ENCODE data around the gene RASD1. TPM values are rescaled to one million over a fixed set of nuclear protein-coding genes. Genes with fewer than 3 reads are reported as not detected.

Gene RASD1
- total RNA-seq, 3 donors from 2014 or later (not counting 1 experiment from before 2014, with no cell fraction given): 0.60 to 2.4 (median 1.2) TPM

DNA sequence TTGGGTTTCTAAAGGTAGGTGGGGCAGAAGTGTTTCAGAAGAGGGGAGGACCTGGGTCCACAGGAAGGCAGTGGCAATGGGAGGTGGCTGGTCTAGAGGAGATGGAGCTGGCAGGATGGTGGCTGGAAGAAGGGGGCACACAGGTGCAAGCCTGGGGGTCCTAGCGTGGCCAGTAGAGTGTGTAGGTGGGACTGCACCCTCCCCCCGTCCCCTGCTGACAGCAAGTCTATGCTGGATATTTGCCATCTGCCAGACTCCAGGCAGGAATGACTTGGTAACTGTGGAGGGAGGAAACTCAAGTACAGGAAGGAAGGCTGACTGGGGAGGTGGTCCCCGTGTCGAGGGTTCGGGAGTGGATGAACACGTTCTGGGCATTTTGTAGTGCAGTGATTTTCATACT lies 10.8 kb downstream of the RASD1 start:
- H3K27me3 Mint-ChIP-seq (ENCODE audit: low read depth in 2 of 2): no peaks in the 10 kb centered on the region
- Histone ChIP-seq H3K4me1 (ENCODE audit: control insufficient read depth, insufficient read depth, low read length) (no peaks in the 10 kb centered on the region), H3K27ac (ENCODE audit: low read length) (no peak overlapping the region), H3K9me3 (ENCODE audit: control insufficient read depth, insufficient read depth, low read length) (no peaks in the 10 kb centered on the region), H3K36me3 (ENCODE audit: control insufficient read depth, insufficient read depth, low read length) (peaks cover 2% of the 10 kb centered on the region), H3K4me3 (ENCODE audit: low read length) (no peak overlapping the region), H3K27me3 (ENCODE audit: control insufficient read depth, insufficient read depth, low read length) (no peaks in the 10 kb centered on the region)
- no peaks in the 10 kb centered on the region for H3K36me3 Mint-ChIP-seq
- no peaks in the 10 kb centered on the region for H3K9me3 Mint-ChIP-seq
- no peak for TF ChIP-seq CTCF (IDR thresholded peaks at IDR 0.05)
- H3K4me1 Mint-ChIP-seq: peaks cover 29 to 42% of the 10 kb centered on the region in 2 donors
- H3K4me3 Mint-ChIP-seq: no peak overlapping the region
- DNase-seq: no peak
- H3K27ac Mint-ChIP-seq: no peak overlapping the region
- WGBS (ENCODE audit: insufficient coverage): 94% methylated on average over 6 of the region's 6 CpGs
- intact Hi-C loops (cut with micrococcal nuclease): no loop called here
- no peak for ATAC-seq

- H3K4me3 ChIP-seq (ENCODE audit: low read length): no peak overlapping the region
- Mint-ChIP-seq H3K4me3 (no peak overlapping the region), H3K27me3 (ENCODE audit: low read depth in 2 of 2) (no peaks in the 10 kb centered on the region), H3K36me3 (no peaks in the 10 kb centered on the region), H3K27ac (no peak overlapping the region), H3K9me3 (no peaks in the 10 kb centered on the region), H3K4me1 (peaks cover 33 to 49% of the 10 kb centered on the region in 2 donors)
- intact Hi-C loops (cut with micrococcal nuclease): no loop called here
- WGBS (ENCODE audit: insufficient coverage): 41% methylated on average over 12 of the region's 12 CpGs
- DNase-seq: no peak
- no peak overlapping the region for H3K27ac ChIP-seq (ENCODE audit: low read length)
- TF ChIP-seq CTCF (IDR thresholded peaks at IDR 0.05): no peak
- H3K36me3 ChIP-seq (ENCODE audit: control insufficient read depth, insufficient read depth, low read length): peaks cover 2% of the 10 kb centered on the region
- H3K27me3 ChIP-seq (ENCODE audit: control insufficient read depth, insufficient read depth, low read length): no peaks in the 10 kb centered on the region
- ATAC-seq: no peak
- no peaks in the 10 kb centered on the region for H3K9me3 ChIP-seq (ENCODE audit: control insufficient read depth, insufficient read depth, low read length)
- no peaks in the 10 kb centered on the region for H3K4me1 ChIP-seq (ENCODE audit: control insufficient read depth, insufficient read depth, low read length)
Observed at GRCh38 chr17:17484451-17484899, 11.7 kb downstream of the RASD1 start.

- no peak overlapping the region for H3K4me3 Mint-ChIP-seq
- peak overlapping the region in 1 of 2 donors; percentile 1 for H3K27ac Mint-ChIP-seq
- H3K9me3 ChIP-seq (ENCODE audit: control insufficient read depth, insufficient read depth, low read length): no peaks in the 10 kb centered on the region
- no peaks in the 10 kb centered on the region for H3K27me3 ChIP-seq (ENCODE audit: control insufficient read depth, insufficient read depth, low read length)
- H3K27ac ChIP-seq (ENCODE audit: low read length): no peak overlapping the region
- H3K4me1 Mint-ChIP-seq: peaks cover 40 to 54% of the 10 kb centered on the region in 2 donors
- no peak for TF ChIP-seq CTCF (IDR thresholded peaks at IDR 0.05)
- H3K36me3 Mint-ChIP-seq: no peaks in the 10 kb centered on the region
- H3K4me3 ChIP-seq (ENCODE audit: low read length): no peak overlapping the region
- intact Hi-C loops (cut with micrococcal nuclease): no loop called here
- no peaks in the 10 kb centered on the region for H3K9me3 Mint-ChIP-seq
- no peak for DNase-seq
- WGBS (ENCODE audit: insufficient coverage): 96% methylated on average over 4 of the region's 5 CpGs
- no peaks in the 10 kb centered on the region for H3K27me3 Mint-ChIP-seq (ENCODE audit: low read depth in 2 of 2)
- peaks cover 2% of the 10 kb centered on the region for H3K36me3 ChIP-seq (ENCODE audit: control insufficient read depth, insufficient read depth, low read length)
- ATAC-seq: no peak
- H3K4me1 ChIP-seq (ENCODE audit: control insufficient read depth, insufficient read depth, low read length): peaks cover 10% of the 10 kb centered on the region
Observed at GRCh38 chr17:17481860-17482259, 14.3 kb downstream of the RASD1 start.

GRCh38 chr17:17480593-17481148 lies 15.5 kb downstream of the RASD1 start:
- 54% methylated on average over 6 of the region's 6 CpGs for WGBS (ENCODE audit: insufficient coverage)
- H3K9me3 Mint-ChIP-seq: no peaks in the 10 kb centered on the region
- H3K4me3 Mint-ChIP-seq: no peak overlapping the region
- peaks cover 37 to 62% of the 10 kb centered on the region in 2 donors for H3K4me1 Mint-ChIP-seq
- H3K27me3 Mint-ChIP-seq (ENCODE audit: low read depth in 2 of 2): no peaks in the 10 kb centered on the region
- peak overlapping the region in 1 of 2 donors; percentile 74 for H3K27ac Mint-ChIP-seq
- H3K36me3 Mint-ChIP-seq: no peaks in the 10 kb centered on the region
- no peak for DNase-seq
- Histone ChIP-seq H3K4me1 (ENCODE audit: control insufficient read depth, insufficient read depth, low read length) (peaks cover 19% of the 10 kb centered on the region), H3K4me3 (ENCODE audit: low read length) (no peak overlapping the region), H3K27me3 (ENCODE audit: control insufficient read depth, insufficient read depth, low read length) (no peaks in the 10 kb centered on the region), H3K27ac (ENCODE audit: low read length) (no peak overlapping the region), H3K9me3 (ENCODE audit: control insufficient read depth, insufficient read depth, low read length) (no peaks in the 10 kb centered on the region), H3K36me3 (ENCODE audit: control insufficient read depth, insufficient read depth, low read length) (peaks cover under 1% of the 10 kb centered on the region)
- intact Hi-C loops (cut with micrococcal nuclease): no loop called here
- ATAC-seq: no peak
- no peak for TF ChIP-seq CTCF (IDR thresholded peaks at IDR 0.05)

All from natural killer cell (primary cell).